GM19324 (cell line): ENCODE measurements around the gene COL27A1.

ENCODE experiments used
- ATAC-seq: cut with Tn5 transposase; IDR thresholded peaks from one replicate; pipeline ENCODE4 v1.9.1; 2021; ENCODE audit warnings: mild to moderate bottlenecking, moderate library complexity; ENCODE audit not compliant: unreplicated experiment, low FRiP score

Gene COL27A1

DNA sequence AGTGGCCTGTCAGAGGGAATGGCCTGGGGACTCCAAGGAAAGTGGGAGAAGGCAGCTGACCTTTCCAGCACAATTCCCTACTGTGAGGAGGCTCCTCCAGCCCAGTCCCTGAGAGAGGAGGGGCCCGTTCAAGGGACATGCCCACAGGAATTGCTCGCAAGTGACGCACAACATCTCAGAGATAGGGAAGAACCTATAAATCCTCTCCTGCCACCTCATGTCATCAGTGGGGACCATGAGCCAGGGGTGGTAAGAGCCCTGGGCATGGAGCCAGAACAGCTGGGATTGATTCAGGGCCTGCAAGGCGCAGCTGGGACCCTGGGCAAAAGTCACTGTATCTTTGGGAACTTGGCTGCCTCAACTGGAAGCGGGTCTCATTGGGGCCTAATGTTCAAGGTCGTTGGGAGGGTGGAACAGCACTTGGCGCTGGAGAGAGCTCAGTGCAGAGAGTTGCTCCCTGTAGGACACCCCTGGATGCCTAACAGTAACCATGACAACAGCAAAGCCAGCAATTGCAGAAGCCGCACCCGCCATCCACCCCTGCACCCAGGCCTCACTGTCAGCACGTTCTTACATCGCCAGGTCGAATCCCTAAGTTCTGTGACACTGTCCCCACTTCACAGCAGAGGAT, 126.3 kb downstream of the COL27A1 start:
- ATAC-seq: no peak

DNA sequence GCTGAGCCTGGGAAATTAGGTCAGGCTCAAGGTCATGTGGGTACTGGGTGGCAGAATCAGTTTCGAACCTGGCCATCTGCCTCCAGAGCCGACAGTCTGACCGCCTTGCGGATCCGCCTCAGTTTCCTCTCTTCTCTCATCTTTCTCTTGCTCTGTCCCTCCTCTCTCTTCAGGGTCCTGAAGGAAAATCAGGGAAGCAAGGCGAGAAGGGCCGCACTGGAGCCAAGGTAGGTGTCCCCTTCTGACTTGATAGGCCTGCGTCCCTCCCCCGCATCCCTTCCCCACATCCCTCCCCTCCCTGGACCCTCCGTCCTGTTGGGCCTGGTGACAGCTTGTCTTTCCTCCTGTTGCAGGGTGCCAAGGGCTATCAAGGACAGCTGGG, 126.8 kb downstream of the COL27A1 start:
- ATAC-seq: no peak

DNA sequence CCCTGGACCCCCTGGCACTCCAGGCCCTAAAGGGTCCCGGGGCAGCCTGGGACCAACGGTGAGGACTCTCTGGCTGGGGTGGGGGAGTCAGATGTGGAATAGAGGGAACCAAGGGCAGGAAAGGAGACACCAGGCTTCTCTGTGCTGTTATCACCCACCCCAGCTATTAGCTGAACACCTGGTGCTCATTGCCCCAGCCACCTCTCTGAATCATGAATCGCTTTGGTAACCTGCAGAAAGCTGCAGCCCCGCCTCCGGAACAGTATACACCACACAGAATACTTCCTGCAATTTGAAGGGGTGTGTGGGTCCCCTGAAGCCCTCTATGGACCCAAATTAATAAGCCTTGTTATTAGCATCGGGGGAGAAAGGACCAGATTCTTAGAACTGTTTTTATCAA, 127.2 kb downstream of the COL27A1 start:
- ATAC-seq: no peak

DNA sequence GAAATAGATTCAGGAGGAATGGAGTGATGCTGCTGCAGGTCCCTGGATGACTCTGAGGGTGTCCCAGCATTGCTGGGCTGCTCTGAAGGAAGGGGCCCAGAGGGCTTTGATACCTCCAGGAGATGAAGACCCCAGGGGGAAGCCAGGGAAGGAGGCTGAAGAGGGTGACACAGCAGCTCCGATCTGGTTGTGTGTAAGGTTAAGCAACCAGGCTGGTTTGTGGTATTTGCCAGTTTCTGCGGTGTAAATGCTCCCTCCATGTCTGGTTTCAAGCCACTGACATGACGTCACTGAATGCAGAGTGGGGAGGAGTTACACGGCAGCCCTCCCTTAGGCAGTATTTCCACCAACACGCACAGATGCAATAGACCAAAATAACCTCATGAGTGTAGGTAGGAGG, 127.6 kb downstream of the COL27A1 start:
- no peak for ATAC-seq

DNA sequence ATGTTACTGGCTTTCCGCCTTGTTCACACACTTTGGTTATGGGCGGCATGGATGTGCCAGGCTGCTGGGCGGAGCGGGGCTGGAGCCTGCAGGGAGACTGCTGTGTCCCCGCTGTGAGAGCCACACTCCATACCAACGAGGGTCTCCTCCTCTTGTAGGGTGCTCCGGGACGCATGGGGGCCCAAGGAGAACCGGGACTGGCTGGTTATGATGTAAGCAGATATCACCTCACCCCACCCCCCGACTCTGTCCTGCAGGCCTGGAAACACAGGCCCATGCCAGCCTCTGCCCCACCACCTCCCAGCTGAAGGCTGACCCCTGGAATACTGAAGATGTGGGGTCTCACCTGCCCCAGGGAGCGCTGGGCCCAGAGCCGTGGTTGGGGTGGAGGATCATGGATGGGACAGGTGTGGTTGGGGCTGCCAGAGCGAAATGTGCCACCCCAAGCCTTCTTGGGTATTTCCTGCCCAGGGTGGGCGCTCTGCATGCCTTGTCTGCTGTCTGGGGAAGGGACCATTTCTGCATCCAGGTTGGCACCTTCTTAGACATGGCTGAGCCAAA, 128.3 kb downstream of the COL27A1 start:
- ATAC-seq: no peak

DNA sequence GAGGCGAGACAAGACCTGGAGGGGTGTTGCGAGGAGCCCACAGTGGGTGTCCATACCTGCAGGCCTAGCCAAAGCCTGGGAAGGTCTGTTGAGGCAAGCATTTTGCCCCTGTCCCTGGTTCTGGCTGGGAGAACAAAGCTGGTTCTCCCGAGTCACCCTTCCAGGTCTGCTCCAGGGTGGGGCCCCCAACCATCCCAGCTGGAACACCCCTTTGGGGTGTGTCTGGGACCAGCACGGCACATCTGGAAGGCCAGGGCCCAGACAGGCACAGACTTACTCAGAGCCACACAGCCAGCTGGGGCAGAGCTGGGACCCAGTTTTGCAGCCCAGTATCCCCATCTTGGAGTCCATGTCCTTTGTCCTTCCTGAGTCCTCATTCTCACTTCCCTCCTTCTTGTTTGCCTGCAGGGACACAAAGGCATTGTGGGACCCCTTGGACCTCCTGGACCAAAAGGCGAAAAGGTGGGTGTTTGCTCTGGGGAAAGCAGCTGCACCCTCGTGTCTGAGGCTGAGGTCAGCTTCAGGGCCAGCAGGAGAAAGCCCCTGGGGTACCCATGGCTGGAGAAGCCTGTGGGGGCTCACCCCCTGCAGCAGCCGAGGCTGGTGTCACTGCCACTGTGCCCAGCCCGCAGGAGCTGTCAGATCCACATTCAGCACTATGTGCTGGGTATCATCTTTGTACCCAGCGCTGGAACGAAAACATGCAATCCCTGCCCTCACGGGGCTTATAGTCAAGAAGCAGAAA, 129.2 kb downstream of the COL27A1 start:
- no peak for ATAC-seq

DNA sequence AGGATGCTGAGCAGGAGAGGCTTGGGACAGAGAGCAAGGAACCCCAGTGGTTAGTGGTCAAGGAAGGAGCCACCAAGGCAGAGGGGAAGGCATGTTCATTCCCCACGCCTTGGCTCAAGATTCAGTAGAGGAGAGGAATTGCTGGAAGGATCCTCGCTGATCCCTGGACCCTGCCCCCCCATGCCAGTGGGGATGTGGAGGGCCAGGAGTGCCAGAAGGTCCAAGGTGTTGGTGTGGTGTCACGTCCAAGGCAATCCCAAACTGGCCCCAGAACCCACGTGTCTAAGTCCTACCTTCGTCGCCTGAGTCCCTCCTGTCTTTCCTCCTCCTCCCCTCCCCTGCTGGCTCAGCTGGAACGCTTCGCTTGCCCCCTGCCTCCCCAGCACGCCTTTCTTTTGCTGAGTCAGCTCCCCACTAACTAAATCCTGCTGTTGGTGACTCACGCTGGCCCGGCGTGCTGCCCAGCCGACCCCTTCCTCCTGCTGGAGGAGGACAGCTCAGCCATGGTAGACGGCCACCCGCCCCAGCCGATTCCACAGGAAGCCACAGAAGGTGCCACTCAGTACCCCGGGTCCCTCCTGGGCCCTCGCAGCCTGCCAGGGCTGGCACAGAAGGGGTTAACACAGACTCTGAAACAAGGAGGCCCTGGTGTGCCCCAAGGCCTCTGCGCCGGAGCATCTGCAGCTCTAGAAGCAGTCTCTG, 130.0 kb downstream of the COL27A1 start:
- ATAC-seq: no peak

DNA sequence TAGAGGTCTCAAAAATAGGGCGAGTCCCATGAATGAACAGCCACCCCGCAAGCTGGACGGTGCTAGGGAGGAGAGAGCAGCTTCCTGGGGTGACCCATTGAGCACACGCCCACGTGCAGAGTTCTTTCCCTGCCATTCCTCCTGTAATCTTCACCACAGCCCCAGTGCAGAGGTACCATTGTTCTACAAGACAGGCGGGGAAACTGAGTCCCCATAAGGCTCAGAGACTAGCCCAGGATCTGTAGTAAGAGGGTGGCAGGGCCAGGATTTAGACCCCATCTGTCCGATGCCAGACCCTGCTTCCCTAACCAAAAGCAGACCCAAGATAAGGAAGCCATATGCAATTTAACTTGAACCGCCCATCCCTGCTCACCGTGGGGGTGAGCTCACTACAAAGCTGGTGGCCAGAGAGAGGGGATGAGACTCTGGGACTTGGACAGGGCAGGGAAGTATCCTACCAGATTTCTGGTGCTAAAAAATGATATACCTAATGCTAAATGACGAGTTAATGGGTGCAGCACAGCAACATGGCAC, 130.9 kb downstream of the COL27A1 start:
- no peak for ATAC-seq

DNA sequence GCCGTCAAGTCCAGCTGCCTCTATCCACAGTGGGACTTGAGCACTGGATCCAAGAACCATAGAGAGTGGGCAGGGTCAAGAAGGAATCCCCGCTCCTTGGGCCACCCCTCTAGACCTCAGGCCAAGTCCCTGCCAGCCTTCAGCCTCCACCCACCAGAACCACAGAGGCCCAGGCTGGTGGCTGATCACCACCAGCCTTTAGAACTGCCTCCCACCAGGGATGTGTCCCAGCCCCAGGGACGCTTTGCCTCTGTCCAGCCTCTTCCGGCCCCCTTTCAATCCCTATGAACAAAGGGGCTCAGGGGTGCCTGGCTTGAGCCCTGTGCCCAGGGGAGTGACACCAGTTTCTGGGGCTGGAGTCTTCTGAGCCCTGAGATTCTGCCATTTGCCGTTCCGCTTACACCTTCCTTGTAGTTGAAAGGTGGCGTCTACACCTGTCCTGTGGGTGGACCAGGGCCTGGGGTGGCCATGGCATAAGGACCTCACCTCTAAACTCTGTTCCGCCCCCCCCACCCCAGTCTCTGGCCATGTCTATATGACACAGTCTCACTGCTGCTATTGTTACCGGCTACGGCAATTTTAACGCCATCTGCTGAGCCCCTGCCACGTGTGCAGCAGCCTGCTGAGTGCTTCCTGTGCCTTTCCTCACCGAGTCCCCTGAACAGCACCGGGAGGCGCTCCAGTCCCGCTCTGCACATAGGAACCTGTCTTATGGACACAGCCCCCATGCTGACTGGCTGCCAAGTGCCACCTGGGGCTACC, 131.8 kb downstream of the COL27A1 start:
- ATAC-seq: no peak

DNA sequence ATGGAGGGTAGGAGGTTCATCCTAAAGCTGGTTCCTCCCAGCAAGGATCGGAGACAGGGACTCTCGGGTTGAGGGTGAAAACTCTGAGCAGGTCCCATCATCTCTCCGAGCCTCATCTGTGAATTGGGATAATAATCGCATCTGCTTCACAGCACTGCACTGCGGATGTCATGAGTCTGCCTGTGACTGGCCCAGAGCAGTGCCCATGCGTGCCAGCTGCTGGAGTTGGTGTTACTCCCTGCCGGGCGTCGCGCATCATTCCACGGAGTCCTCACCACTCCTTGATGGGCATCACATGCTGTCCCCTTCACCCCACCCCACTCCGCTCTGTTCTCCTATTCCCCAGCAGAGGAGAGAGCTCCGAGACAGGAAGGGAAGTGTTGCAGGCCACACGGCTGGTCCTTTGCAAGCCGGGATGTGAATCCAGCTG, 132.4 kb downstream of the COL27A1 start:
- ATAC-seq: no peak

DNA sequence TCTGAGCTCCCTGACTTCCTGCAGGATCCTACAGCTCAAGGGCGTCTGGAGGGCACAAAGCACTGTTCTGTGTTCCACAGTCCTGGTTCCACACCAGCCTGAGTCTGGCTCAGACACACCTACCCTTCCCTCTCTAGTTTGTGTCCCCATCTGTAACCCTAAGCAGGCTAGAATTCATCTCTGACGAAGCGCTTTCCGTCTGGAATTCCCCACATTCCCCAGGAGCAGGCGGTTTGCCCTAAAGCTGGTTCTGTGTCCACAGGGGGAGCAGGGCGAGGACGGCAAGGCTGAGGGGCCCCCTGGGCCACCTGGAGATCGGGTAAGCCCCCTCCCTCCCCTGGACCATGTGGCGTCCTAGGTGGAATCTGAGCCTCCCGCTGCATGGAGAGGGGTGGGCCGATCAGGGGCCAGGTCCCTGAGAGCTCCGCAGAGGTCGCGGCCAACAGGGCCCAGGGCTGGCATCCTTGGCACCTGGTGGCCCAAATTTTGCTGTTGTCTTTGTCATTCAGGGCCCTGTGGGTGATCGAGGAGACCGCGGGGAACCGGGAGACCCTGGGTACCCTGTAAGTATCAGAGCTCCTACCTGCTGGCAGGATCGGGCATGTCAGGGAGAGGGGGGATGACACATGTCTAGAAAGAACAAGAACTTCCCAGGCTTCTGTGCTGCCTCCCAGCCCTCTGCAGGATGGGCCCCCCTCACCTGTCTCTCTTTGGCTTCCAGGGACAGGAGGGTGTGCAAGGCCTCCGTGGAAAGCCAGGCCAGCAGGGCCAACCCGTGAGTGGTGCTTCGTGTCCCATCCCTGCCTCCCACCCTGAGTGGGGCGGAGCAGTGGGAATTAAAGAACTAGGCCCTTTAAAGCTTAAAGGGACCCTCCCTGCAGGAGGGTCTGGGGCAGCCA, 133.1 kb downstream of the COL27A1 start:
- ATAC-seq: no peak

DNA sequence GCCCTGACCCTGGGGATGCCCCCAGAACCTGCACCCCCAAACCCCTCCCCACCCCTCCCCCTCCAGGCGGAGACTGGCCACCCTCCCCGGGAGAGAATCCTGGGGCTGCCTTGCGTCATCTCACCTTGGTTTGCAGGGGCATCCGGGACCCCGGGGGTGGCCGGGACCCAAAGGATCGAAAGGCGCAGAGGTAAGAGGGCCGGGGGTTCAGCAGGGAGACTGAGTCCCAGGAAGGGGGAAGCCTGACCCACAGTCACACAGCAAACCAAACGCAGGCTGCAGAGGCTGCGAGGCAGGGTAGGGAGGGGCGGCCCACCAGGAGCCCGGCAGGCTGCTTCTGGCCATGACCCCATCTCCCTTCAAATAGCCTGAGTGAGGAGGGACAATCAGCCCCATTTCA, 133.8 kb downstream of the COL27A1 start:
- ATAC-seq: no peak

DNA sequence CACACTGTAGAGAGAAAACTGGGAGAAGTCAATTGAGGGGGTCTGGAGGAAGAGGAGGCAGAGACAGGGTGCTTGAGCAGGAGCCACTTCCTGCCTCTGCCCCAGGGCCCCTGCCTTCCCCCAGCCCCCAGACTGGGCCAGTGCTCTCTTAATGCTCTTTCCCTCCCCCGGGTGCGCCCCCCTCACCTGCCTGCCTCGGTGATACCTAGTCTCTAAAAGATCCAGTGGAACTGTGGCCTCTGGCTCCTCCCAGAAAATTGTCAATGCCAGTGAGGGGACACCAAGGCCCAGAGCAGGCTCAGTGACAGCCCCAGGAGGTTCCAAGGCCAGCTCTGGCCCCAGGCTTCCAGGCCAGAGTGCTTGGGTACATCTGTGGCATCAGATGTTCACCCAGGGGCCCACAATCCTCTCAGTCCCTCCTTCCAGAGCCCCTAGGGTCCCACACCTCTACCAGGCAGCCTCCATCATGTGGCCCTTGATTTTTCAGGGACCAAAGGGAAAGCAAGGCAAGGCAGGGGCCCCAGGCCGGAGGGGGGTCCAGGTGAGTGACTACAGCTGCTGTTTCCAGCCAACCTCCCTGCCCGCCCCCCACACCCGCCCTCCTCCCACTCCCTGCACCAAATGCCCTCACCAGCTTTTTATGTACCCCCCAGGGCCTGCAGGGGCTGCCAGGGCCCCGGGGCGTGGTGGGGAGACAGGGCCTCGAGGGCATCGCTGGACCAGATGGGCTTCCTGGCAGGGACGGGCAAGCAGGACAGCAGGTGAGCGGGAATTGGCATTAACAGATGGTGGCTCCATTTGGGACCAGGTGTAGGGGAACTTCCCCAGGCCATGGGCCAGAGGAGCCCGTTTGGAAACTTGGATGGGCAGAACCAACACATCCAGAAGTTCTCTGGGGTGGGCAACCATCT, 134.5 kb downstream of the COL27A1 start:
- ATAC-seq: no peak

DNA sequence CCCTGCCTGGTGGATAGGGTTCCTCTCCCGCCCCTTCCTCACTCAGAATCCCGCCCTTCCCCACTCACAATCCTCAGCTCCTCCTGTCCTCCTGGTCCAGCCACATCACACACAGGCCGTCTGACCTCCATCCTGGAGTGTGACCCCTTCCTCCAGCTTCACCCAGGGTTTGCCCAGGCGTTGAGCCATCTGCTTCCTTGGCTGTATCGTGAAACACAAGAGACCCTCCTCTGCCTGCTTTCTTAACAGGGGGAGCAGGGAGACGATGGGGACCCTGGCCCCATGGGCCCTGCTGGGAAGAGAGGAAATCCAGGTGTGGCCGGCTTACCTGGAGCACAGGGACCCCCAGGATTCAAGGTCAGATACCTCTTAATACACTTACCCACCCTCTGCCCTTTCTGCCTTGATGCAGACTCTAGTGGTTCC, 135.2 kb downstream of the COL27A1 start:
- no peak for ATAC-seq

DNA sequence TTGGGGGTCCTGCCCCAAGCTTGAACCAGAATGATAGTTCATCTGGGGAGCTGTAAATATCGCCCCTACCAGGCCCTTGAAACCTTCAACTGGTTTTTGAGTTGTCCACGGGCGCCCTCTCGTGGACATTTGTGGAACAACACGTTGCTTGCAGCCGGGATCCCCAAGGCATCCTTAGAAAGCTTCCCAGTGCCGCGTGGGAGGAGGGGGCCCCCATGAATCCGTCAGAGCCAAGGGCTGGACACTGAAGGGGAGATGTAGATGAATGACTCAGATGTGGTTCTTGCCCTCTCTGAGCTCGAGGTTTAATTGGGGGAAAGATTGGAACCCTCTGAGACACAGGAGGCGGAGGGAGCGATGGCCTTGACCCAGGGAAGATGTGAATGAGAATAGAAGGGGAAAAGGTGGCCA, 135.7 kb downstream of the COL27A1 start:
- ATAC-seq: no peak

DNA sequence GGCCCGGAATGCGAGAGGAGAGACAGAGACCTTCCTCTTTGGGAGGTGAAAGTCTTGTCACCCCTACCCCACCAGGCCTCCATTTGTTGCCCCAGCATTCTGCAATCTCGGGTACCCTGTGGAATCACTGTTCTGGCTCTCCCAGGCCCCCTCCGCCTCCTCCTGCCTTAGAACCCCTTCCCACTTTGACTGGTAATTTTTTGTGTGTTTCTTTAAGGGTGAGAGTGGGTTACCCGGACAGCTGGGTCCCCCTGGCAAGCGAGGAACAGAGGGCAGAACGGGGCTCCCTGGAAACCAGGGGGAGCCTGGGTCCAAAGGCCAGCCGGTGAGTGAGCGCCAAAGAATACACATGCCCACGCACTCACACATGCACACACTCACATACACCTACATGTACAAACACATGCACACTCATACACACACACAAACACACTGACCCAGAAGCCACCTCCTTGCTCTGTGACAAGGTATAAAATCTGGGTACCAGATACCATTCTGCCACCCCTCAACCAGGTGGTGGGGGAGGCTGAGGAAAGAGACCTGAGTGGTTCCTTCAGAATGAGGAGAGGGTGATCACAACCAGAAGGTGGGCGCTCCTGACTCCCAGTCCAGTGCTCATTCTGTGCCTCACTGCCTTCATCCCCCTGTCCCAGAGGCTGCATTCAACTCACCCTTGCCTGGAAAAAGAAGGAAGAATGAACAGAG, 136.7 kb downstream of the COL27A1 start:
- no peak for ATAC-seq

DNA sequence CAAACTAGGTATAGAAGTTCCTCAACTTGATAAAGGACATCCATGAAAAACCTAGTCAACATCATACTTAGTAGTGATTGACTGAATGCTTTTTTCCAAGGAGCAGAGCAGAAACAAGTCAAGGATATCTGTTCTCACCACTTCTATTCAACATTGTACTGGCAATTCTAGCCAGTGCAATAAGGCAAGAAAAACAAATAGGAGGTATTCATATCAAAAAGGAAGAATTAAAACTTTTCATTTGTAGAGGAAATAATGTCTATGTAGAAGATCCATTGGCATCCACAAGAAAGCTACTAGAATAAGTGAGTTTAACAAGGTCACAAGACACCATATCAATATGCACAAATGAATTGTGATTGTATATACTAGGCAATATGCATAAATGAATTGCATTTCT, 139.3 kb downstream of the COL27A1 start:
- ATAC-seq: no peak

DNA sequence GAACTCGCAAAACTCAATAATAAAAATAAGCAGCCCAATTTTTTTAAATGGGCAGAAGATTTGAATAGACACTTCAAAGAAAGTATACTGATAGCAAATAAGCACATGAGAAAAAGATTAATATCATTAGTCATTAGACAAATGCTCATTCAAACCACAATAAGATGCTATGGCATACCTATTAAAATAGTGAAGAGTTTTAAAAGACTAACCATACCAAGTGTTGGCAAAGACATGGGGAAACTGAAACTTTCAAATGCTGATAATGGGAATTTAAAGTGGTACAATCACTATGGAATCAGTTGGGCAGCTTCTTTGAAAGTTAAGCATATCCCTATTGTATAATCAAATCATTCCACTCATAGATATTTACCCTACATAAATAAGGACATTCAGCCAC, 141.0 kb downstream of the COL27A1 start:
- no peak for ATAC-seq
